Stimulated activated CD8-positive, alpha-beta memory T cell treated with anti-CD3 and anti-CD28 coated beads, Interleukin-4, amount 100 ng/mL, for 48 hours (primary cell): ENCODE measurements around the gene RAB6A.
"Not testable (repeated sequence)": the region's sequence is repeated elsewhere in the genome, so short reads cannot be mapped to it uniquely, and the experiment has no call there.

Source experiments
- DNase-seq: peaks from one replicate; pipeline ENCODE4 v3.0.0-alpha.2; 2020

The RAB6A gene

DNA sequence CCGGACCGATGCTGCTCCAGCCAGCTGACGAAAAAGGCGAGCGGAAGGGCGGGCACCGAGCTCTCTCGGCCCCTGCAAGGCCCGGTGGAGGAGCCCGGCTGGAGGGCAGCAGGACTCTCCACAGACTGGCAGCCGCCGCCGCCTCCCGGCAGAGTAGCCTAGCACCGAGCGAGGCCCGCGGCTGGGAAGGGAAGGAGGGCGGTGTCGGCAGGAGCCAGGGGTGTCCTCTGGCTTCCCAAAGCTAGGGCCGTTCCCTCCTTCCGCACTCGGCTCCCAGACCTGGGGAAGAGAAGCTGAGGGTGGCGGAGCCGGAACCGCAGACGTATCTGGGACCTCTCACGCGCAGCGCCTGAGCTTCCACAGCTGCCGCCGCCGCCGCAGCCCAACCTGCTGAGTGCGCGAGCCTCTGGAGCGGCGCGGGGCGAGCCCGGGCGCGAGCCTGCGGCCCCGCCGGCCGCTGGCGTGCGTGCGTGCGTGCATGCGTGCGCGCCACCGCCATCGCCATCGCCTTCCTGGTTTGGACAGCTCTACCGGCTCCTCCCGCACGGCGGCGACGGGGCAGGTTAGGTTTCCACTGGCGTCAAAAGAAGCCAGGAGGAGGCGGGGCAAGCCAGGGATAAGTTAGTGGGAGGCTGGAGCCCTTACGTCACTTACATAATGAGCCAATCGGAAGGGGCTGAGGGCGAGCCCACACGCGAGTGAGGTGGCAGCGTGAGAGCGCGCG is at the start of gene RAB6A:
RAB6A (minus strand) TSS at position 396 of the 724 bp plus-strand sequence. CDS start 439 bp downstream, outside the sequence.
- DNase-seq = peak; percentile 99

DNA sequence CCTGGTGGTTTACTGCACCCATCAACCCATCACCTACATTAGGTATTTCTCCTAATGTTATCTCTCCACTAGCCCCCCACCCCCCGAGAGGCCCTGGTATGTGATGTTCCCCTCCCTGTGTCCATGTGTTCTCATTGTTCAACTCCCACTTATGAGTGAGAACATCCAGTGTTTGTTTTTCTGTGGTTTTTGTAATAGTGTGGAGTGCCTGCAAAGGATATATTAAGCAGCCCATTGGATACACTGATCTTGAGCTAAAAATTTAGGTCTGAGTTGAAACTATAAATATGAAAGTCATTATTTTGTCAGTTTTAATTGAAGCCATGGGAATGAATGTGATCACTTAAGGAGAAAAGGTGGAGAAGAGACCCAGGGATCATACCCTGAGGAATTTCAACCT is 49.8 kb upstream of the RAB6A start:
- no peak for DNase-seq

DNA sequence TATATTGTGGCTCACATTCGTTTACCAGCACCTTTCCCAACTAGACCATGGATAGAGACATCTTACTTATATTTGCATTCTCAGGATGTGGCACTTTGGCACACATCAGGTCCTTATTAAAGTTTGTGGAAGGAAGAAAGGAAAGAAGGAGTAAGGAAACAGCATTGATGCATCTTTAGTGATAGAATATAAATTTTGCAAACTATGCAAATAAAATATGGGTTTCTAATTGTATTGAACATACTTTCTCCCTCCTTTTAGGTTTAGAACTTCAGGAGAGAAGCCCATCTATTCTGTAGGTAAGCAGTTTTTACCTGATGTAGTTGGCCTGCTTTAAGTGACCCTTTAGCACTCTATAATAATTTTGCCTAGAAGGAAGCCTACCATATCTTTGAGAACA is 47.2 kb upstream of the RAB6A start:
- no peak for DNase-seq

DNA sequence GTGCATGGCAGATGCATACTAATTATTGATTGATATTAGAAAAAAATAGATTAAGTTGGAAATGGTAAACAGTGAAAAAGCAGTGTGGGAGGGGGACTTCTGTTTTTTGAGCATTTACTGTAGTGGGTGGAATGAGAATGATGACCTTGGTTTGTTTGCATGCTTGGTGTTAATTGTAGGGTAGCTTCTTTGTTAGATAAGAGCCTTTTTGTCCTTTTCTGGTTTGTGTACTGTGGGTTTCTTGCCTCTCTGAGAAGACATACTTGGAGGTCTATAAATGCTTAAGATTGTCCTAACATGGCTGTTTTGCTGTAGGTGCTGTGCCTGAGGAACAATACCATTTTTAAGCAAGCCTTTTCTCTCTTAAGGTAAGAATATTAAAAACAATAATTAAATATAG is 43.8 kb upstream of the RAB6A start:
- no peak for DNase-seq

DNA sequence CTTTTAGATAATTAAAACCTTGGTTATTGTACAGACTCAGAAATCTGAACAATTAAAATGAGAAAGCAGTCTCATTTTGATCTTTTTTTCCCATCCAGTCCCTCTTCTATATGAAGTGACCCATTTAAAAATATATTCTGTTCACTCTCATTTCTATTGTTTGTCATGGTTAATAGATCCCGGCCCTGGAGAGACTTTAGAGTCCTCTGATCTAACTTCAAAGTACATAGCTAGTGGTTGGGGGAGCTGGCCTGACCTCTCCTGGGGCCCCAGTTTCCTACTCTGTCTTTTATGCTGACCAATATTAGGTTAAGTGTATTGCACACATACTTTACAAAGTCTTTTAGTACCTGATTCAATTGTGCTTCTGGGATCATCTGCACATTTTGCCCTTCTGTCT is 40.3 kb upstream of the RAB6A start:
- no peak for DNase-seq

DNA sequence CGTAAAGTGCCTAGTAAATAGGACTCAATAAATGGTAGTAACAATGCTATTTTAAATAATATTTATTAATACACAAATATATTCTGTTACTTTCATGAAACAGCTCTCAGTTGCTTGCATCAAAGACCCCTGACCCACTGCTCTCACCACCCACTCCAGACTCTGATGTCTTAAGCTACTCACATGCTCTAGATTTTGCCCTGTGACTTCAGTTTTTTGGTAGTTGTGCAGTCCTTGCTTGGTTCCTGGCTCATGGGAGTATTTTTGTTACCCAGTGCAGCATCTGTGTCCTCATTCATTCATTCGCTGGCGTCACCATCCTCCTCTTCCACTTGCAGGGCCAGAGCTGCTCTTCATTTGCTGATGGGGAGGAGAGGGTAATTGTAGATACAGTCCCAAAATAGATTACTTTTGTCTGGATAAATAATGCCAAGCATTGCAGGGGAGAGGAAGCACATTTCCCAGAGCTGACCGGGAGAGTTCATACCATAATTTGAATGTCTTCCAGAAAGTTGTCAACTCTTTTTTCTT is 39.5 kb upstream of the RAB6A start:
- DNase-seq = no peak

DNA sequence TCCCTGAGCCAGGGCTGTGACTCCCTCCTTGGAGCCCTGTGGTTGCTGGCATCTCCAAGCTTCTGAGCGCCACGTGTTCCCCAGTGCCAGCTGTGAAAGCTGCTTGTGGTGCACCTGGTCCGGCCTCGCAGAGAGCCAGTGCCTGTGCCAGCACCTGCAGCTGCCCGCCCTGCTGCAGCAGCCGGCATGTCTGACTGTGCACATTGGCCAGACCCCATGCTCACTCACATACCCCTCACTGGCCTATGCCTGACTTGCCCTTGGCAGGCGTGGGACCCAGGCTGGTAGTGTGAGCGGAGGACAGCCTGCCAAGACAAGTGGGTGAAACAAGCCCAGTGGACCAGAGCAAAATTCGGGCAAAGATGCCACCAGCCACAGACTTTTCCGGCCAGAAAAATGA is 36.6 kb upstream of the RAB6A start:
- no peak for DNase-seq

DNA sequence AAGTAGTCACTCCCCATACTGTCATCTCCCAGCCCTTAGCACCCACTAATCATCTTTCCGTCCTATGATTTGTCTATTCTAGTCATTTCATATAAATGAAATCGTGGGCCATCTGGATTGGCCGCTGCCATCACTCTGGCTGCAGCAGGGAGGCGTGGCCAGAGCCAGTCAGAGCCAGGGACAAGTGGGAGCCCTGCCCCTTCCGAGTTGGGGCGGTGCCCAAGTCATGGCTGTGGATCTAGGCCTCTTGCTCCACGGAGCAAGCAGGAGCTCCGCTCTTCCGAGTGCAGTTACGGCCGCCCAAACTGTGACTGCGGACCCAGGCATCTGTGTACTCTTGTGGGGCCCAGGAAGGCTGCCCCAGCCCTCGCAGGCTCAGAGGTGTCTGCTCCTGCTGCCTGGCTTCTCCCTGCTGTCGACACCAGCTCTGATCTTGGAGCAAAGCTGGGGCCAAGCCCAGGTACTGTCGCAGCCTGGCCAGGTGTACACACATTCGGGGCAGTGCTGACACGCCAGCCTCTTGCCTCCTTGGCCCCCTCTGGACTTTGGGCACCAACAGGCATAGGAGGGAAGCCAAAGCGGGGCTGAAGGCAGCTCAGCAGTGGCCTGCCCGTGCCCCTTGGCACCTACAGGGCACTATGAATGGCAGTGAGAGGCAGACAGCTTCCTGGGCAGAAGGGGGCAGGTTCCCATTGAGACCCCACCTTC is 35.2 kb upstream of the RAB6A start:
- DNase-seq = no peak

DNA sequence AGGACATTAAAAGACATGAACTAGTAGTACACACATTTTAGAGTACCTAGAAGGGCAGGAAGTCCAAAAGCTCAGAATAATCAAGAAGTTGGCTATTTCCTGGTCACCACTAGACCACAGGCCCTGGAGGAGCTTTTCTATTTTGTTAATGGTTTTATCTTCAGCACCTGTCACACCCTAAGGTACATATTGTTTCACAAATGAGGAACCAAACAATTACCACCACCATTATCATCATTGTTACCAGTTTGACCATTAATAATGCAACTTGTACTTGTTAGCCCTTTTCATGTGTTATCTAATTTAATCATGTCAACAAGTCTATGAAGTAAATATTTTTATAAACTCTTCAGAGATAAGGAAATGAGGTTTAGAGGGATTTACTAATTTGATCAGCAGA is 31.7 kb upstream of the RAB6A start:
- DNase-seq = no peak

DNA sequence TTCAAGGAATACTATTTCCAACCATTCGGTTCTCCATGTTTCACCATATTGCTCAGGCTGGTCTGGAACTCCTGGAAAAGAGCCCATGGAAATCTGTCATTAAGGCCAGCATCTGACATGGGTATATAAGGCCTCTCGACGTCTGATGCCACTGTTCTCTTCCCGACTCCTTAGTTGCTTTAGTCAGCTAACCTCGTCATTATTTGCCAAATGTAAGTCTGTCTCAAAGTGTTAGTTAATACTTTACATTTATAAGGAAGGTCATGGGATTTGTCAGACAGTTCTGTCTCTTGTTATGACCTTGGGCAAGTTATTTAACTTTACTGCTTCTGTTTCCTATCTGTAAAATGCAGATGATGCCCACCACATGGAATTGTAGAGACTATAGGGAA is 28.4 kb upstream of the RAB6A start:
- DNase-seq = no peak

DNA sequence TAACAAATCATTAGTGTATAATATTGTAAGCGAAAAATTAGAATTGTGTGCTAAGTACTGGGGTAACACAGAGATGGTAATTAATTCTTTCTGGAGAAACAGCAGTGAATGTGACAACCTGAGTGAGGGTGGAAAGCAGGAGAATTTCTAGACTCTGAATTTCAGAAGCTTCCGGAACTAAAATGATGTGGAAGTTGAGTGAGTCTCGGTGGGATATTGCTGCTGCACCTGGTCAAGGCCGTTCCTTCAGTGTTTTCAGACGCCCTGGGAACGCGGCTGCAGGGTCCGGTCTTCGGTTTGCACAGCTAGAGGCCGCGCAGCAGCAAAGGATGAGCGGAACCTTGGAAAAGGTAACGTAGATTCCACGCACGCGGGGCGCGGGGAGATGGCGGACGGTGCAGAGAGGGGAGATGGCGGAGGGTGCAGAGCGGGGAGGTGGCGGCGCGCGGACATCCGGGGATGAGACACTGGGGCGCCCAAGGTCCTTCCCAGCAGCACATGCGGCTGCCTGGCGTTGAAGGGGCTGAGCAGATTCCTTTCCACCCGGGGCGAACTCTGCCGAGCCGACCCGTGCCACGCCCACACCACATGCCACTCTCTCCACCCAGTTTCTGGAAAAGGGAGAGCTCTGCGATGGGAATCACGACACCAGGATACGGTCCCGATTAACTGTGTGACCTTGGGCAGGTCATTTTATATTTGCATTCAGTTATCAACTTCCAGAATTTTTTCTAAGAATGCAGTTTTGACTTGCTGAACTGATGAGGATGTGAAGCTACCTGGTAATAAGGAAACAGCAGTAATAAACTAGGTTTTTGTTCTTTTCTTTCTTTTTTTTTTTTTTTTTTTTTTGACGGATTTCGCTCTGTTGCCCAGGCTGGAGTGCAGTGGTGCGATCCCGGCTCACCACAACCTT is 27.0 kb upstream of the RAB6A start, which contains the start of gene MRPL48:
MRPL48 (plus strand) TSS at position 232 of the 916 bp plus-strand sequence; CDS start at position 330, 98 bp downstream.
- peak; percentile 92 for DNase-seq

DNA sequence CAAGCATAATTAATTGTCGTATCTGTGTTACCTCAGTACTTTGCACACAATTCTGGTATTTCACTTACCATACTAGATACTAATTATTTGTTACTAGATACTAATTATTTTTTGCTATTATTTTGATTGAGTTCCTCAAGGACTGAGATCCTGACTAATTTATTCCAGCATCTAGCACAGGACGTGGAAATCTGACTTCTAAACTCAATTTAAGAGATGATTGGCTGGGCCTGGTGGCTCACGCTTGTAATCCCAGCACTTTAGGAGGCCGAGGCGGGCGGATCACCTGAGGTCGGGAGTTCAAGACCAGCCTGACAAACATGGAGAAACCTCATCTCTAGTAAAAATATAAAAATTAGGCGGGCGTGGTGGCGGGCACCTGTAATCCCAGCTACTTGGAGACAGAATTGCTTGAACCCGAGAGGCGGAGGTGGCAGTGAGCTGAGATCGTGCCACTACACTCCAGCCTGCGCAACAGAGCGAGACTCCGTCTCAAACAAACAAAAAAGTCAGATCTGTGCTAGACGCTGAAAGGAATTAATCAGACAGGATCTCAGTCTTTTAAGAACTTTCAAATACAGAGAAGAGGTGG is 26.3 kb upstream of the RAB6A start:
- peak; percentile 32 for DNase-seq

DNA sequence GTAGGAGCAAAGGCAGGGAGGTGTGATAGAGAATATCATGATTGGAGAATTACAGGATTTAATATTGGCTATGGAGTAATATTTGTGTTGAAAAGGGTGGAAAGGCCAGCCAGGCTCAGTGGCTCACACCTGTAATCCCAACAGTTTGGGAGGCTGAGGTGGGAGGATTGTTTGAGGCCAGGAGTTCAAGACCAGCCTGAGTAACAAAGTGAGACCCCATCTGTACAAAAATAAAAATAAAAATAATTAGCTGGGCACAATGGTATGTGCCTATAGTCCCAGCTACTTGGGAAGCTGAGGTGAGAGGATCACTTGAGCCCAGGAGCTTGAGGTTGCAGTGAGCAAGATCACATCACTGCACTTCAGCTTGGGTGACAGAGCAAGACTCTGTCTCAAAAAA is 24.6 kb upstream of the RAB6A start:
- not testable (repeated sequence) for DNase-seq

DNA sequence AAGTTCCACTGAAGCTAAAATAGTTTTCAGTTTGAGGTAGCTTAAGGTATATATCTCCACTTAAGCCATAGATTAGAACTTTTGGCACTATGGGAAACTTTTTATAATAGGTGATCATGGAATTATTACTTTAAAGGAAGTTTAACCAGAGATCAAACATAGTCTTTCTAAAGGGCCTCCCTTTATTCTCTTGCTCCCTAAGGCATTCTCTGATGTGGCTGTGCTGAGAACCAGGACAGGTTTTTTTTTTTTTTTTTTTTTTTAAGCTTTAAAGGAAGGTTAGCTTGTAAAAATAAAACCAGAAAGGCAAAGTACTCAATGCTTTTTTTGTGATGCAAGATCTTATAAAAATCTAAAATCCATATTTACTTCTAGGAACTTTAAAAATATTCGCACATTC is 23.9 kb upstream of the RAB6A start:
- no peak for DNase-seq

DNA sequence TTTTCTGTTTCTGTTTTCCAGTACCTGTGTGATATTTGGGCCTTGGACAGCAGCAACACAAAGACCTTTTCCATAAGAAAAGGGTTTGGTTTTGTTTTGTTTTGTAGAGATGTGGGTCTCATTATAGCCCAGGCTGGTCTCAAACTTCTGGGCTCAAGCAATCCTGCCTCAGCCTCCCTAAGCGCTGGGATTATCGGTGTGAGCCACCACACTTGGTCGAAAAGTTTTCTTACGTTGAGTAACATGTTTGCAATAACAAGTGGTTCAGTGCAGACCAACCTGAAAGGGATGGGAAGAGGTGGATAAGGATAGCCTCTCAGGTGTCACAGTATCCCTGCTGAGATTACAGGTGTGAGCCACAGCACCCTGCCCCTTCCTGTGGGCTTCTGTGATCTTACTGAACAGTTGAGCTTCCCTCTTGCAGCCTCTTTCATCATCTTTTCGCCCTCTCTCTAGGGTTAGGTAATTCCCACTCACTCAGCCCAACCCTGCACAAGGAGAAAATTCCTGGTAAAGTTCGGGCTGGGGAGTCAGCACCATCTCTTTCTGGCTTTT is 23.3 kb upstream of the RAB6A start:
- DNase-seq = no peak

DNA sequence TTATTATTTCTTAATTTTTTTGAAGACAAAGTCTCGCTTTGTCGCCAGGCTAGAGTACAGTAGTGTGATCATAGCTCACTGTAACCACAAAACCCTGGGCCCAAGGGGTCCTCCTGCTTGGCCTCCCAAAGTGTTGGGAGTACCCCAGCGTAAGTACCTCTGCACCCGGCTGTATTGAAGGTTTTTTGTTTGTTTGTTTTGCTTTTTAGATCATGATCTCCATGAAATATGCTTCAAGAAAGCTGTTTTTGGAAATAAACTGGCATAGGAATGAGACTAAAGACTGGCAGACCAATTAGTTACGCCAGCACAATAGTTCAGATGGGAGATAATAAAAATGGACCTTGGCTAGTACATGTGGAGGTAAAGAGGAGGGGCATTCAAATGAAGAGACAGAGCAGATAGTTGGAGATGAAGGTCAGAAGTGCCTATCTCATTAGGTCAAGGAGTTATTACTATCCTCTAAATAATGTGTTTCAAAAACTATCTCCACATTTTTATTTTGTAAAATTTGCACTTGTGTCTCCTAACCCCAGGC is 22.7 kb upstream of the RAB6A start:
- no peak for DNase-seq

DNA sequence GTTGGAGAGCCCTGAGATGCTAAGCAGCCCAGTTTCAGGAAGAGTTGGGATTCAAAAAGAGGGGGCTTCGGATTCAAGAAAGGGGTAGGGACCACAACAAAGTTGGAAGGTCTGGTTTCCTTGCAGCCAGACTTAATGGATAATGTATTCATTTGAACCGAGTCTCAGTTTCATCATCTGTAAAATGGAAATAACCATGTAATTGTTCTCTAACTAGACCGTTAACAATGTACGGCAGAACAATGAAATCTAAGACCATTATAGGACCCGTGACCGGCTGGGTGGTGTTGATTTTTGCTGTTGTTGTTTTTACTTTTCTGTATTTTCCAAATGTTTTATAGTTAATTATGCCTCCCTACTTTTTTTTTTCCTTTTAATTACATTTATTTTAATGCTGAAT is 20.4 kb upstream of the RAB6A start:
- DNase-seq = no peak

DNA sequence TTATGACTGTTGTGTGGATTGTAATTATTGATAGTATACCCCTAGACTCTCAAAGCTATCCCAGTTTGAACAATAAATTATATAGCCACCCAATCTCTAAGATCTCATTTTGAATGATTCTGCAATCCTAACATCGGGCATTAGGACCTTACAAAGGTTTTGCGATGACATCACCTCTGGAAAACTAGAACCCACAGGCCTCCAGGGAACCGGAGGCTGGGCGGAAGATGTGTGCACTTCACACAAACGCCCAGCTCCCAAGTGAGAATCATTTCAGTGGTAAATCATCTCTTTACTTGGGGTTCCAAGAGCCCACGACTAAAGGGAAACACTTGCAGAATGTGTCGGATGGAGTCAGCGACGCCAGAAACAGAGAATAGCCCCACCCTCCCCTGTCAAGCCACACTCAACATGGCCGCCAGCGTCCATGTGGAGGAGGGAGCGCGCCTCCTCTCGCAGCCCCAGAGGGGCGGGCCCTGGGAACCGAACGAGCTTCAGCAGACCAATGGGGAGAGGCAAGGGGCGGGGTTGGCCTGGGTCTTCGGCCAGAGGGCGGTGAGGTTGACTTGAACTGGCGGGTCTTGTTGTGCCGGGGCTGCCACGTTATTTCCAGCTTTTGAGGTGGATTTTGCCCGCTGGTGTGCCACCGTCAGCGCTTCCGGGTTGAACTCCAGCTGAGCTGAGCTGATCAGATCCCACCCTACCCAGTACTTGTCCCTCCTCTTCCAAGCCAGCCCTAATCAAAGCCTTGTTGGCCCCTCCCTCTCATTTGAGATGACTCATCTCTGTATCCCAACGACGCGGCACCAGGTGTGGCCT is 18.4 kb upstream of the RAB6A start:
- peak; percentile 98 for DNase-seq

DNA sequence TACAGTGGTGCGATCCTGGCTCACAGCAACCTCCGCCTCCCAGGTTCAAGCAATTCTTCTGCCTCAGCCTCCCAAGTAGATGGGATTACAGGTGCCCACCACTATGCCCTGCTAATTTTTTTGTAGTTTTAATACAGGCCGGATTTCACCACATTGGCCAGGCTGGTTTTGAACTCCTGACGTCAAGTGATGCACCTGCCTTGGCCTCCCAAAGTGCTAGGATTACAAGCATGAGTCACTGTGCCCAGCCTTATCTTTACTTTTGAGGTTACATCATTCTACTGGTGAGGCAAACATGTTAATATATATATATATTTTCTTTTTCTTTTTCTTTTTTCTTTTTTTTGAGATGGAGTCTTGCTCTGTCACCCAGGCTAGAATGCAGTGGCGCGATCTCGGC is 9.9 kb upstream of the RAB6A start:
- not testable (repeated sequence) for DNase-seq

DNA sequence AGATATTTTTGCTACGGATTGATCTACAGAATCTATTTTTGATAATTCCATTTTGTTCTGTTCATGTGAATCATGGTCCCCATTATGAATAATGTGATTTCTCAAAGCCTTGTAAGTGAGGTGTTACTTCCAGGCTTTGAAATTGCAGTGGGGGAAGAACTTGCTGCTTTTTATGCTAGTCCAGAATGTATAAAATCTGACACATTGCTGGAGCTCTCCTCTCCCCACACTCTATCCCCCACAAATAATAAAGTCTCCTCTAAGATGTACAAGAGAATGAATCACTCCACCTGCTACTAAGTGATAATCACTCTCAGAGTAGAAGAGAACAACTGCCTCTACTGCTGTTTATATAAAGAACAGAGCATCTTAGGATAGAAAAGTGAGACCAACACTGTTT is 5.9 kb upstream of the RAB6A start:
- DNase-seq = no peak

DNA sequence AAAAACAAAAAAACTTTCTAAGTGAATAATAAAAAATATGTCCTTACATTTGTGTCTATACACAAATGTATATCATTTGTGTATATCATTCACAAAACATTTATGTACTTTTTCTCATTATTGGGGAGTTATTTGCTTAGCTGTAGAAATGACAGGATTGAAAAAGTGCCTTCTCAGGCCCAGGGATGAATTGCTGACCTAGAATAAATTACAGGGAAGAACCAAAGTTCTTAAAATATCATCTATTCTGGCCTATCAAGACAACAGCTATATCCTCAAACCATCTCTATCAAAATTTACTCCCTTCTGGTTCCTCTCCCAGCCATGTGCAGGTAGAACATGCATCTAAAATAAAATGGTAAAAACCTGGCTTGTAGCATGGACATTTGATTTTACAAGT is 1.9 kb upstream of the RAB6A start:
- DNase-seq = no peak
